ENCODE results near the gene SPRR2B. TPM values are rescaled to one million over a fixed set of nuclear protein-coding genes. Genes with fewer than 3 reads are reported as not detected.

Gene SPRR2B
- total and polyA plus RNA-seq, 2 of the 4 experiments (the other 2 are of a cell fraction) = not detected

DNA sequence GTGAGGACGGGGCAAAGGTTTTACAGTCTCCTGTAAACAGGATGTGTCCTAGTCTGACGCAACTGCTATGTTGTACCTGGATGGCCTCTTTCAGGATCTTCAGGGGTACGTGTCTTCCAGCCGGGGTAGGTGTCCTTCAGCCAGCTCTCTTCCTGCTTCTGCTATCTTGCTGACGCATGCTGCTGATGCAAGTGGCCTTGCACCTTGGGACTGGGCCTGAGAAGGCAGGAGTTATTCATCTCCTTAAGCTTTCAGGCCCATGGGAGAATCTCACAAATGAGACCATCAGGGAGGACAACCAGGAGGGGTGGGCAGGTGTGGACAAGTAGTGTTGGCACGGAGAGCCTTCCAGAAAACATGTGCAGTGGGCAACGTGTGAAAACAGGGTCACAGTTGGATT is 48.3 kb downstream of the SPRR2B start:
- Histone ChIP-seq H3K79me1 (ENCODE audit: low read depth in 1 of 2, low read length in 2 of 2) (no peaks in the 10 kb centered on the region), H2BK20ac (ENCODE audit: low read depth, low read length) (no peak overlapping the region), H3K56ac (ENCODE audit: extremely low read depth, insufficient read depth, low read length) (no peak overlapping the region), H3K4me1 (ENCODE audit: control insufficient read depth, insufficient read depth, low read length) (no peaks in the 10 kb centered on the region), H4K91ac (ENCODE audit: insufficient read depth, low read depth, low read length) (no peak overlapping the region), H4K5ac (ENCODE audit: low read depth, low read length) (no peak overlapping the region), H3K4ac (ENCODE audit: low read depth, low read length) (no peak overlapping the region), H4K8ac (ENCODE audit: low read depth in 2 of 2, low read length in 2 of 2) (no peak overlapping the region), H2BK5ac (ENCODE audit: low read depth, low read length, poor library complexity, severe bottlenecking) (no peak overlapping the region), H3K14ac (replicated peaks; ENCODE audit: low read depth, low read length) (no peak overlapping the region), H3K9me1 (ENCODE audit: insufficient read depth, low read length) (no peaks in the 10 kb centered on the region), H3K23ac (ENCODE audit: low read depth, low read length) (no peak overlapping the region), H3K27ac (ENCODE audit: insufficient read depth, low read length) (no peak overlapping the region), H2AK5ac (ENCODE audit: low read depth, low read length) (no peak overlapping the region), H2BK15ac (ENCODE audit: low read depth, low read length) (no peak overlapping the region), H3K18ac (ENCODE audit: low read depth, low read length) (no peak overlapping the region), H3K9me3 (ENCODE audit: control insufficient read depth, insufficient read depth, low read length) (no peaks in the 10 kb centered on the region), H3K9ac (ENCODE audit: low read depth, low read length) (no peak overlapping the region), H4K20me1 (ENCODE audit: insufficient read depth, low read length) (no peaks in the 10 kb centered on the region), H2AK9ac (replicated peaks; ENCODE audit: low read depth, low read length, poor library complexity) (no peak overlapping the region), H3K27me3 (ENCODE audit: control insufficient read depth, insufficient read depth, low read length) (no peaks in the 10 kb centered on the region), H2AFZ (replicated peaks; ENCODE audit: low read length, poor library complexity) (no peak overlapping the region), H3K36me3 (ENCODE audit: control insufficient read depth, insufficient read depth, low read length) (no peaks in the 10 kb centered on the region), H3K4me2 (ENCODE audit: low read depth, low read length) (no peak overlapping the region), H2BK120ac (ENCODE audit: low read depth, low read length) (no peak overlapping the region), H3K4me3 (ENCODE audit: insufficient read depth, low read depth, low read length) (no peak overlapping the region)
- ChIA-PET CTCF (no interaction called here), POLR2A (ENCODE audit: unreplicated experiment) (no interaction called here)
- TF ChIP-seq SMC3 (IDR thresholded peaks at IDR 0.05; ENCODE audit: low read depth, low read length) (no peak), RAD21 (IDR thresholded peaks at IDR 0.05; ENCODE audit: low read length) (no peak), RFX5 (IDR thresholded peaks at IDR 0.05; ENCODE audit: low read depth, low read length) (no peak), CTCF (conservative IDR thresholded peaks at IDR 0.05; ENCODE audit: low read depth, low read length) (no peak), NFE2L2 (IDR thresholded peaks at IDR 0.05; ENCODE audit: low read depth, low read length) (no peak), FOS (IDR thresholded peaks at IDR 0.05; ENCODE audit: low read depth, low read length) (no peak), BHLHE40 (IDR thresholded peaks at IDR 0.05; ENCODE audit: low read depth, low read length) (no peak), CEBPB (IDR thresholded peaks at IDR 0.05; ENCODE audit: low read depth, low read length) (no peak), RCOR1 (IDR thresholded peaks at IDR 0.05; ENCODE audit: insufficient replicate concordance, low read length) (no peak), CHD1 (IDR thresholded peaks at IDR 0.05; ENCODE audit: low read depth, low read length) (no peak), MAZ (IDR thresholded peaks at IDR 0.05; ENCODE audit: borderline replicate concordance, low read depth, low read length) (no peak), MXI1 (IDR thresholded peaks at IDR 0.05; ENCODE audit: borderline replicate concordance, low read depth, low read length) (no peak), POLR2A (IDR thresholded peaks at IDR 0.05; ENCODE audit: low read depth, low read length) (no peak), ELK1 (IDR thresholded peaks at IDR 0.05; ENCODE audit: borderline replicate concordance, low read depth, low read length) (no peak), MAFK (IDR thresholded peaks at IDR 0.05; ENCODE audit: low read depth, low read length) (no peak)
- TF ChIP-seq, protein P1, sequence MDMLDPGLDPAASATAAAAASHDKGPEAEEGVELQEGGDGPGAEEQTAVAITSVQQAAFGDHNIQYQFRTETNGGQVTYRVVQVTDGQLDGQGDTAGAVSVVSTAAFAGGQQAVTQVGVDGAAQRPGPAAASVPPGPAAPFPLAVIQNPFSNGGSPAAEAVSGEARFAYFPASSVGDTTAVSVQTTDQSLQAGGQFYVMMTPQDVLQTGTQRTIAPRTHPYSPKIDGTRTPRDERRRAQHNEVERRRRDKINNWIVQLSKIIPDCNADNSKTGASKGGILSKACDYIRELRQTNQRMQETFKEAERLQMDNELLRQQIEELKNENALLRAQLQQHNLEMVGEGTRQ (IDR thresholded peaks at IDR 0.05; ENCODE audit: low read depth, low read length) = no peak
- ATAC-seq (ENCODE audit: low read depth) = no peak
- WGBS, 2 experiments (ENCODE audit: extremely low coverage in 2 of 2, insufficient read length in 1 of 2) = 74% methylated on average over 3 of the region's 7 CpGs; no CpG with 5 or more reads in 1 of the 2 experiments
- in situ Hi-C loops (cut with MboI; ENCODE audit: low sequenced_read_pairs) (no loop called here), intact Hi-C loops (cut with micrococcal nuclease) (no loop called here), dilution Hi-C loops (cut with HindIII; ENCODE audit: low sequenced_read_pairs, unreplicated experiment) (no loop called here)
- no TSS peak for BruUV-seq (replicated peaks)
- DNase-seq = no peak

Data from IMR-90 (cell line).